GM12872 (cell line): ENCODE data around the gene GALR3.

Source experiments
- CTCF ChIP-seq: IDR thresholded peaks from 3 replicates; pipeline ENCODE4 v1.5.1; 2011; ENCODE audit warnings: low read depth, mild to moderate bottlenecking, low read length, moderate library complexity; ENCODE audit not compliant: insufficient read depth

The GALR3 gene

GRCh38 chr22:37781434-37782059, 41.6 kb upstream of the GALR3 start:
- TF ChIP-seq CTCF: peak; percentile 26; the same call in 1 of the 3 replicates

- no peak for TF ChIP-seq CTCF
Observed at GRCh38 chr22:37782340-37783168, 40.6 kb upstream of the GALR3 start.

- TF ChIP-seq CTCF: no peak
Observed at GRCh38 chr22:37784829-37785495, 38.2 kb upstream of the GALR3 start.

GRCh38 chr22:37790234-37790633, 32.9 kb upstream of the GALR3 start:
- TF ChIP-seq CTCF: no peak

GRCh38 chr22:37792494-37792893, 30.7 kb upstream of the GALR3 start:
- no peak for TF ChIP-seq CTCF

GRCh38 chr22:37794376-37794775, 28.8 kb upstream of the GALR3 start:
- no peak for TF ChIP-seq CTCF

GRCh38 chr22:37796079-37796478, 27.1 kb upstream of the GALR3 start:
- TF ChIP-seq CTCF: no peak
